ENCODE data around the gene PRDM2.
A peak's percentile ranks its signal among the peaks of the same experiment; 100 is the strongest.

PRDM2 gene

DNA sequence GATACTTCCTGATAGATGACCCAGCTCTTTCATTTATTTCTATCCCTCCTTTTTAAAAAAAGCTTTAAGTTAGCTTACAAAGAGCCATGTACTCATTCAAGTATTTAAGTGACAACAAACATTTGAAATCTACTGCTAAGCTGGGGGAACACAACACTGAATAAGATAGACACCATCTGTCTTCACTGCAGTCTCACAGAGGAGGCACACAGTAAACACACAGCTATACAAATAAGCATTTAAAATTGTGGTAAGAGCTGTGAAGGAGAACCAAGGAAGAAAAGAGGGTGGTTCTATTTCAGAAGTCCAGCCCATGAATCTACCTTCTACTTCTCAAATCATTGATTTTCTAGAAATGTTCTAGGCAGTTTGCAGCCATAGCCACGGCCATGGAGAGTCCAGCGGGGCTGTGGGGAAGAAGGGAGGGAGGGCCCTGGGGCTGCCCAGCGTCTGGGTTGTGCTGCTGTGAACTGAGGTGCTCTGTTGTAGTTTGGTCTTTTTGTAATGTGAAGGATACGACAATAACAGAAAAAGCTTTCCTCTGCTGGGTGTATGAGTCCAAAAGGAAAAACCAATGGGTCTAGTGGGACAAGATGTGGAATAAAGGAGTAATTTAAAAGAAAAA, 28.2 kb downstream of the PRDM2 start:
- no peak for TF ChIP-seq Cebpa-rat (IDR thresholded peaks at IDR 0.05)
- Histone ChIP-seq H3K36me3 (peaks cover 13% of the 10 kb centered on the region), H4K20me1 (no peaks in the 10 kb centered on the region), H3K4me3 (no peak overlapping the region; the same call in 1 of the 2 replicates), H3K9me3 (no peaks in the 10 kb centered on the region), H3K27me3 (no peaks in the 10 kb centered on the region), H3K27ac (peak overlapping the region; percentile 98), H3K4me2 (peak overlapping the region; percentile 97), H3K9ac (peak overlapping the region; percentile 85), H3K4me1 (peaks cover 96% of the 10 kb centered on the region)

DNA sequence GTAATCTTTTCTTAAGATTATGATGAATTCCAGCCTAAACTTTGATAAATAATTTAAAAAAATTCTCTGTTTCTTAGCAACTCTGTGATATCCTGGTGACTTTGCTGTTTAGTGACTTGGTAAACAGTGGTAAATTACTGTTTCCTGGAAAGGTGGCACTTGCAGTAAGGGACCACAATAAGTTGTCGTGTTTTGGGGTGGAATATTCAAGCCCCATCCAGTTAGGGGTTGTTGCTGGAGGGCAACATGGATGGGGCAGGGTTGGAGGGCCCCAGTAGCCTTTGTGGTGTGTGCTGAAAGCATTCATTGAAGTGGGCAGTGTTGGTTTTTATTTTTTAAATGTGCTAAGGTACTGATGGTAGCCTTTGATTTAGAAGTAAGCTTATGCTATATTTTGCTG, 30.3 kb downstream of the PRDM2 start:
- Histone ChIP-seq H3K9ac (peak overlapping the region; percentile 85), H3K27ac (peak overlapping the region; percentile 98), H3K4me1 (peaks cover 96% of the 10 kb centered on the region), H3K36me3 (peaks cover 11% of the 10 kb centered on the region; the same call in 1 of the 2 replicates), H3K4me2 (peak overlapping the region; percentile 97), H4K20me1 (no peaks in the 10 kb centered on the region), H3K27me3 (no peaks in the 10 kb centered on the region), H3K4me3 (peak overlapping the region; percentile 51), H3K9me3 (no peaks in the 10 kb centered on the region)
- TF ChIP-seq Cebpa-rat (IDR thresholded peaks at IDR 0.05) = no peak

DNA sequence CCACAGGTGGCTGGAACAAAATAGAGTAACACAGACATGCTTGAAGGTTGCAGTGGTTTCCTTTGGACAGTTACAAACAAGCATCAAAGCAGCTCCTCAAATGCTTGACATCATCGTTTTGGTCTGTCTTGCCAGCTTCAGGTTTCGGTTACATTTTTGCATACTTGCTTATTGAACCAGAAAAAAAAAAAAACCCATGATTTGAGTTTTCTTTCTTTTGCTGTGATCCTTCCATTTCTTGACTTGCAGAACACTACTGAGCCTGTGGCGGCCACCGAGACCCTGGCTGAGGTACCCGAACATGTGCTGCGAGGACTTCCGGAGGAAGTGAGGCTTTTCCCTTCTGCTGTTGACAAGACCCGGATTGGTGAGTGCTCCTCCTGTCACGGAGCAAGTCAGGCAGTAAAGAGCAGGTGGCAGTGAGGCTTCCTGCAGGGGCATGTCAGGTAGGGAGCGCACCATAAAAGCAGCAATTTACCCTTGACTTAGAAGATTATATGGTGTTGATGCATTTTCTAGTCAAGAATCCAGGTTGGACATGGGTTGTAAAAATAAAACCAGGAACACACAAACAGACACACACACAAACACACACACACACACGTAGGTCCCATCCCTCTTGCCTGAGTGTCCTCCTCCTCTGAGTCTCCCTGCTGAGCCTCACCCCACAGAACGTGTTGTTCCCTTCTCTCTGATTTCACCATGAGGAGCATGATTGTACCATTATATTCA, 30.9 kb downstream of the PRDM2 start:
- Histone ChIP-seq H3K9me3 (no peaks in the 10 kb centered on the region), H3K4me2 (peak overlapping the region; percentile 97), H3K27me3 (no peaks in the 10 kb centered on the region), H3K27ac (peak overlapping the region; percentile 98), H3K4me3 (peak overlapping the region; percentile 61), H3K36me3 (peaks cover 13% of the 10 kb centered on the region; the same call in 1 of the 2 replicates), H4K20me1 (no peaks in the 10 kb centered on the region), H3K4me1 (peaks cover 96% of the 10 kb centered on the region), H3K9ac (peak overlapping the region; percentile 85)
- TF ChIP-seq Cebpa-rat (IDR thresholded peaks at IDR 0.05) = no peak

DNA sequence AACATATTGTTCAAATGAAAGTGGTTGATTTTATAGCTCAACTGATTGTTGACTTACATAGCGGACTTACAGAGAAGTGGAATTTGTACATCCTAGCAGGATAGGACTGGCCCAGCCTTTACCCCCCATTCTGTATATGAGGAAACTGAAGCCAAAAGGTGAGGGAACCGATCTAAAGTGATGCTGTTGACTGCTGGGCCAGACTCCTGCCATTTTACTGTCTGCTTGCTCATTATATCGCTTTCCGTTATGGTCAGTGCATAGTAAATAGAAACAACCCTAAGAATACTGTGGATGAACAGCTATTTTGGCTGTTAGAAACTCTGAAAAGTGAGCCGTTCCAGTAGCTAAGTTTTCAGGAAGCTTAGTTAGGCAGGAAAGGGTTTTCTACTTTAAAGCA, 31.9 kb downstream of the PRDM2 start:
- H3K9ac ChIP-seq = peak overlapping the region; percentile 81
- H3K4me3 ChIP-seq = peak overlapping the region; percentile 61
- H3K36me3 ChIP-seq = peaks cover 16% of the 10 kb centered on the region; the same call in 1 of the 2 replicates
- peak overlapping the region; percentile 97 for H3K4me2 ChIP-seq
- H3K27ac ChIP-seq = peak overlapping the region; percentile 98
- no peaks in the 10 kb centered on the region for H4K20me1 ChIP-seq
- H3K4me1 ChIP-seq = peaks cover 91% of the 10 kb centered on the region
- no peak for TF ChIP-seq Cebpa-rat (IDR thresholded peaks at IDR 0.05)
- no peaks in the 10 kb centered on the region for H3K9me3 ChIP-seq
- H3K27me3 ChIP-seq = no peaks in the 10 kb centered on the region

DNA sequence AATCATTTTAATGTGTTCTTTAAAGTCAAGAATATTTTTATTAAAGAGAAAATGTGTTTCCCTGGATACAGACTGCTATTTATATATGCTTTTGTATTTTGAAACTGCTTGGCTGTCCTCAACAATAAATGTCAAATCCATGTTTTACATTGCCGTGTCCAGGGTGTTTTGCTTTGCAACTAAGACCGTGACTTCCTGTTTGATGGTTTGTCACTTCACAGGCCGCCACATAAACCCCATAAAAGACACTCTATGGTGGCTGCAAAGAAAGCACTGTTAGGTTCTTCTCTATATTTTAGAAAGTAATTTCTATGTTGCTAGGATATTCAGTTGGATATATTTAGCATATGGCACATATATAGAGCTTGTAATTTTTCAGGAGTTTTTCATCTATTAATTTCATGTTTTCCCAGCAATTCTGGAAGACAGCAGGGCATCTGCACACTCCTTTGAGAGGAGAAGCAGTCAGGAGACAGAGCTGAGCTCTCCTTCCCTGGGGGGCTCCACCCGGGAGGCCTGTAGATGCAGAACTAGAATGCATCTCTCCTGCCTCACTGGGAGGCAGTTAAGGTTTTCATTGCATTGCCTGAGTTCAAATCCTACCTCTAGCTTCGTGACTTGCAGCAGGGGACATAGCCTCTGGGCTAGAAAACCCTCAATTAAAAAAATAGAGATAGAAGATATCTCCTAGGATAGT, 33.1 kb downstream of the PRDM2 start:
- H3K36me3 ChIP-seq = peaks cover 13% of the 10 kb centered on the region; the same call in 1 of the 2 replicates
- peak overlapping the region; percentile 61 for H3K4me3 ChIP-seq
- TF ChIP-seq Cebpa-rat (IDR thresholded peaks at IDR 0.05) = no peak
- no peaks in the 10 kb centered on the region for H4K20me1 ChIP-seq
- peak overlapping the region; percentile 97 for H3K4me2 ChIP-seq
- no peaks in the 10 kb centered on the region for H3K27me3 ChIP-seq
- peaks cover 91% of the 10 kb centered on the region for H3K4me1 ChIP-seq
- H3K9me3 ChIP-seq = no peaks in the 10 kb centered on the region
- peak overlapping the region; percentile 98 for H3K27ac ChIP-seq
- peak overlapping the region; percentile 81 for H3K9ac ChIP-seq

DNA sequence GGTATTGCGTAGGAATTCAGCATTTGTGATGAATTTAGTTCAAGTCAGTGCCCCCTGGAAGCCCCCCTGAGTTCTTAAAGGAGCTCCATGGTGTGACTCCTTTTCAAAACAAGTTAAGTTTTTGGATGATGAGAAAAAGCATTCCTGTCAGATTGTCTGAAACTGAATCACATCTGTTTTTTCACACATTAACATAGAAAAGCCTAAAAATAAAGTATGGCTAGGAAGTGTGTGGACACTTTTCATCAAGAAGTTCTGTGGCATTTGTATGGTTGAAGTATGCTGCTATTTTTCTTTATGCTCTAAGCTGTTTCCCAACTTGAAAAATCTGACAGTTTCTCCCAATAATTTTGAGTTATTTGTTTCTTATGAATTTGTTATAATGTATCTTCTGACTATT, 33.7 kb downstream of the PRDM2 start:
- Histone ChIP-seq H4K20me1 (no peaks in the 10 kb centered on the region), H3K4me2 (peak overlapping the region; percentile 97), H3K4me3 (peak overlapping the region; percentile 61), H3K27ac (peak overlapping the region; percentile 98), H3K9me3 (no peaks in the 10 kb centered on the region), H3K36me3 (peaks cover 15% of the 10 kb centered on the region; the same call in 1 of the 2 replicates), H3K9ac (peak overlapping the region; percentile 81), H3K4me1 (peaks cover 87% of the 10 kb centered on the region), H3K27me3 (no peaks in the 10 kb centered on the region)
- no peak for TF ChIP-seq Cebpa-rat (IDR thresholded peaks at IDR 0.05)

DNA sequence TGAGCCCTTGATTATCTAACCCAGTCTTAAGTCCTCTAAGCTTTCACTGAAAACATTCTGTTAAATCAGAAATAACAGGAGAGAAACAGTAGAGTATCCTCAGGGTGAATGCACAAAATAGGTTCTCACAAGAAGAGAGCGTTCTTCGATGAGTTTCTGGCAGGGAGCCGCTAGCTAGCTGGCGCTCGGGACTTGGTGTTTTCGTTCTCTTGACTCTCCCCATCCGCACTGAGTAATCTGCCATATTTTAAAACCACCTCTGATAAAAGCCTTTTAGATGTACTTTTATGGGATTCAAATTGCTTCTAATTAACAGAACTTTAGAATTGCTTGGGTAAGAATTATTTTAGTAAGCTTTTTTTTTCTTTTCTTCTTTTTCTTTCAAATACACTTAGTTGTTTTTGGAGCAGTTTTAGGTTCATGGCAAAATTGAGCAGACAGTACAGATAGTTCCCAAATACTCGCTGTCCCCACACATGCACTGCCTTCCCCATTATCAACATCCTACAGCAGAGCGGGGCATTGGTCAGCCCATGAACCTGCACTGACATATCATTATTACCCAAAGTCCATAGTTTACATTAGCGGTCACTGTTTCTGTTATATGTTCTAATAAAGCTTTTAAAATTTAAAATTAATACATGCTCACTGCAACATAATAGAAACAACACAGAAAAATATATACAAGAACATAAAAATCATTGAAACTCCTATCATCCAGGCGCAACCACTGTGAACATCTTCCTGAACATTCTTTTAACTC, 35.4 kb downstream of the PRDM2 start:
- Histone ChIP-seq H3K4me1 (peaks cover 70% of the 10 kb centered on the region), H3K27me3 (no peaks in the 10 kb centered on the region), H4K20me1 (no peaks in the 10 kb centered on the region), H3K4me3 (no peak overlapping the region; the same call in 1 of the 2 replicates), H3K4me2 (peak overlapping the region; percentile 97), H3K9ac (no peak overlapping the region; the same call in 1 of the 2 replicates), H3K36me3 (peaks cover 19% of the 10 kb centered on the region; the same call in 1 of the 2 replicates), H3K27ac (peak overlapping the region; percentile 98), H3K9me3 (no peaks in the 10 kb centered on the region)
- TF ChIP-seq Cebpa-rat (IDR thresholded peaks at IDR 0.05) = no peak

DNA sequence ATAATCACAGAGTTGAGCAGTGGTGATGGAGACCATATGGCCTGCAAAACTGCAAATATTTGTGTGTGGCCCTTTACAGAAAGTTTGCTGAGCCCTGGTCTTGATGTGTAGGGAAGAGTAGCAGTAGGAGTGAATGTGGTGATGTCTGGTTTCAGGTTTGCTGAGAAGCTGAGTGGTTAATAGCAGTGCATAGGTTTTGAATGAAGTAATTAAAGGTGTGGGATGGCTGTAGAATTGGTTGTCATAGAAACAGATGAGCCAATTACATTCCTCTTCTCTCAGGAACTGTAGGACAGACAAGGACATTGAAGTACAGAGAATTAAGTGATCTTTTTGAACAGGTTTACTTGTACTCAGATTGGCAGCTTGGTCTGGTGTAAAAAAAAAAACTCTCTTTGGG, 37.4 kb downstream of the PRDM2 start:
- H3K36me3 ChIP-seq = peaks cover 38% of the 10 kb centered on the region
- H4K20me1 ChIP-seq = no peaks in the 10 kb centered on the region
- H3K4me3 ChIP-seq = no peak overlapping the region
- H3K9me3 ChIP-seq = no peaks in the 10 kb centered on the region
- no peak overlapping the region for H3K27ac ChIP-seq
- no peak for TF ChIP-seq Cebpa-rat (IDR thresholded peaks at IDR 0.05)
- no peak overlapping the region for H3K9ac ChIP-seq
- no peaks in the 10 kb centered on the region for H3K27me3 ChIP-seq
- H3K4me1 ChIP-seq = peaks cover 53% of the 10 kb centered on the region
- H3K4me2 ChIP-seq = no peak overlapping the region

DNA sequence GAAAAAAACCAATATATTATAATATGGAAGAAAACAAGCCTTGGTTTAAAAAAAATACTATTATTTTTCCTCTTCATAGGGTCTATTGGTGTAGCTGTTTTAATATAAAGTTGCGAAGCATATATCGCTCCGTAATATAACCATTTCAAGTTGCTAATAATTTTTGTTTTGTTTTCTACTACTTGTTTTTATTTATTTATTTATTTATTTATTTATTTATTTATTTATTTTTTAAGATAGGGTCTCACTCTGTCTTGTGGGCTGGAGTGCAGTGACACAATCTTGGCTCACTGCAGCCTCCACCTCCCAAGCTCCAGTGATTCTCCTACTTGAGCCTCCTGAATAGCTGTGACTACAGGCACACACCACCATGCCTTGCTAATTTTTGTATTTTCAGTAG, 46.4 kb downstream of the PRDM2 start:
- Histone ChIP-seq H4K20me1 (peaks cover 20% of the 10 kb centered on the region), H3K4me2 (no peak overlapping the region), H3K27ac (no peak overlapping the region), H3K4me3 (no peak overlapping the region), H3K9me3 (no peaks in the 10 kb centered on the region), H3K9ac (no peak overlapping the region), H3K4me1 (peaks cover 22% of the 10 kb centered on the region), H3K36me3 (peaks cover 42% of the 10 kb centered on the region), H3K27me3 (no peaks in the 10 kb centered on the region)
- TF ChIP-seq Cebpa-rat (IDR thresholded peaks at IDR 0.05) = no peak

Data from BLaER1 (cell line).